Measurements from ENCODE around the gene SAMD1. TPM values are rescaled to one million over a fixed set of nuclear protein-coding genes. Genes with fewer than 3 reads are reported as not detected.

Gene SAMD1
- total and polyA plus RNA-seq, 9 of the 15 experiments (the other 6 are each of a cell fraction or from before 2014, with no cell fraction given): 2.9 to 96.0 (median 43.5) TPM

- peak; percentile 71 for TF ChIP-seq ZBTB33 (CRISPR knock-in tag; IDR thresholded peaks at IDR 0.05)
- peak; percentile 70; the same call in 1 of the 2 replicates for TF ChIP-seq TAF7 (tag; IDR thresholded peaks at IDR 0.05)
- no peak for TF ChIP-seq ILF3 (IDR thresholded peaks at IDR 0.05; ENCODE audit: borderline replicate concordance)
- no peak for TF ChIP-seq KDM2B (CRISPR knock-in tag; IDR thresholded peaks at IDR 0.05)
- 0 out of 2 replicates have a peak, but pooled peaks have one; percentile 63 for TF ChIP-seq FOXK1 (CRISPR knock-in tag; IDR thresholded peaks at IDR 0.05; ENCODE audit: borderline replicate concordance)
- TF ChIP-seq KDM4B (IDR thresholded peaks at IDR 0.05; ENCODE audit: borderline replicate concordance in 2 of 2, low read depth in 1 of 2): no peak; a peak in 1 of 4 replicates
- TF ChIP-seq ZNF217 (CRISPR knock-in tag; IDR thresholded peaks at IDR 0.05): no peak
- TF ChIP-seq DIDO1 (tag; IDR thresholded peaks at IDR 0.05; ENCODE audit: low read depth): peak; percentile 63; the same call in 1 of the 2 replicates
- TF ChIP-seq ASH1L (IDR thresholded peaks at IDR 0.05; ENCODE audit: borderline replicate concordance, low read depth, partially characterized antibody): peak; percentile 75
- peak; percentile 70 for TF ChIP-seq POLR2A (conservative IDR thresholded peaks at IDR 0.05)
- no peak for TF ChIP-seq KDM1A (IDR thresholded peaks at IDR 0.05)
- 0 out of 4 replicates have a peak, but pooled peaks of 1 of the 2 experiments have one; percentile 38 for TF ChIP-seq HDAC1 (IDR thresholded peaks at IDR 0.05)
- no peak; the same call in 1 of the 2 replicates for TF ChIP-seq AFF4 (CRISPR knock-in tag; IDR thresholded peaks at IDR 0.05)
- TF ChIP-seq CREB3L1 (IDR thresholded peaks at IDR 0.05; ENCODE audit: borderline replicate concordance, low read depth): peak; percentile 93
Observed at GRCh38 chr19:14080887-14081796, 9.4 kb downstream of the SAMD1 start (continued).
